NCI-H1048 (cell line): ENCODE results near the gene ACTL6B.
"Not testable (repeated sequence)": the region's sequence is repeated elsewhere in the genome, so short reads cannot be mapped to it uniquely, and the experiment has no call there.

Experiments
- DNase-seq: peaks from one replicate; lab custom pipeline; 2025; lab: John Stamatoyannopoulos, UW

Gene ACTL6B

DNA sequence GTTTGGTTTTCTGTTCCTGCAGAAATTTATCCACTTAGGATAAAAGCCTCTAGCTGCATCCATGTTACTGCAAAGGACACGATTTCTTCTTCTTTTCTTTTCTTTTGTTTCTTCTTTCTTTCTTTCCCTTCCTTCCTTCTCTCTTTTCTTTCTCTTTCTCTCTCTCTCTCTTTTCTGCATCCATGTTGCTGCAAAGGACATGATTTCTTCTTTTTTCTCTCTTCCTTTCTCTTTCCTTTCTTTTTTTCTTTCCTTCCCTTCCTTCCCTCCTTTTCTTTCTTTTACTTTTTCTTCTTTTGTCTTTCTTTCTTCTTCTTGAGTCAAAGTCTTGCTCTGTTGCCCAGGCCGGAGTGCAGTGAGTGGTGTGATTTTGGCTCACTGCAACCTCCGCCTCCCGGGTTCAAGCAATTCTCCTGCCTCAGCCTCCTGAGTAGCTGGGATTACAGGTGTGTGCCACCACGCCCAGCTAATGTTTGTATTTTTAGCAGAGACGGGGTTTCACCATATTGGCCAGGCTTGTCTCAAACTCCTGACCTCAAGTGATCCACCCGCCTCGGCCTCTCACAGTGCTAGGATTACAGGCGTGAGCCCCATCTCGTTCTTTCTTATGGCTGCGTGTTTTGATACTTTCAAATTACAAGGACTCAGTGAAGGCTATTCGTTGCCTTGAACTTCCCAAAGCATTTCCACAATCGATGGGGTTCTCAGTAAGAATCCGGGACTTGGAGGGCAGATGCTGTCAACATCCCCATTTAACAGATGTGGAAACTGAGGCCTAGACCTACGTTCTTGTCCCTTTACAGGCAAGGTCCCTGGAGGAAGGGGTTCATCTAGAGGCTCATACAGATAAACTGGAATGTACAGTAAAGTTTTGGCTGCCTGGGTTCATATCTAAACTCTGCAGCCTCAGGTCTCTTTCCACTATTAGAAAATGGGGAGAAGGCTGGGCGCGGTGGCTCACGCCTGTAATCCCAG, 15.4 kb upstream of the ACTL6B start:
- no peak for DNase-seq

DNA sequence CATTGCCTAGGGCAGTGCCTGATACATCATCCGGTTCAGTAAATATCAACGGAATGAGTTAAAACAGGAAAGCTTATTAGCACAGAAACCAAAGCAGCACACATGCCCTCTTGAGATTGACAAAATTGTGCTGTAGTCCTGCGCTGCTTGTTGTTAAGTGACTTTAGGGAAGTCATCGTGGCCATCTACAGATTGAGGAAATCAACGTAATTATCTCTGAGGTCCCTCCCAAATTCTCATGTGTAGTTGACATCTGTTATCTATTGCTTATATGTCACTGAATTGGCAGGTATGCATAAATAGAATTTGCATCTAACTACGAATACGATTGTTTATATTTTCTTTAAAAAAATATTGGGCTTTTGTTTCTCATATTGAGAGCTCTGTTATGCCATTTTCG, 13.8 kb upstream of the ACTL6B start:
- DNase-seq, result no peak

DNA sequence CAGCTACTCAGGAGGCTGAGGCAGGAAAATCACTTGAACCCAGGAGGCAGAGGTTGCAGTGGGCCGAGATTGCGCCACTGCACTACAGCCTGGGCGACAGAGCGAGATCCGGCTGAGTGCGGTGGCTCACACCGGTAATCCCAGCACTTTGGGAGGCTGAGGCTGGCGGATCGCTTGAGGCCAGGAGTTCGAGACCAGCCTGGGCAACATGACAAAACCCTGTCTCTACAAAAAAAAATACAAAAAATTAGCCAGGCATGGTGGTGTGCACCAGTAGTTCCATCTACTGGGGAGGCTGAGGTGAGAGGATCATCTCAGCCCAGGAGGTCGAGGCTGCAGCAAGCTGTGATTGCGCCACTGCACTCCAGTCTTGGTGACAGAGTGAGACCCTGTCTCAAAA, 12.9 kb upstream of the ACTL6B start:
- DNase-seq, result not testable (repeated sequence)

DNA sequence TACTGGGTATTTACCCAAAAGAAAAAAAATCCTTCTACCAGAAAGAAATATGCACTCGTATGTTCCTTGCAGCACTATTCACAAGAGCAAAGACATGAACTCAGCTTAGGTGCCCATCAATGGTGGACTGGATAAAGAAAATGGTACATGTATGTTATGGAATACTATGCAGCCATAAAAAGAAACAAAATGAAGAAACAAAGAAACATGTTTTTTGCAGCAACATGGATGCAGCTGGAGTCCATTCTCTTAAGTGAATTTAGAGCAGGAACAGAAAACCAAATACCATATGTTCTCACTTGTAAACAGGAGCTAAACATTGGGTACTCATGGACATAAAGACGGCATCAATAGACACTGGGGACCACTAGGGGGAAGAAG, 11.8 kb upstream of the ACTL6B start:
- no peak for DNase-seq

DNA sequence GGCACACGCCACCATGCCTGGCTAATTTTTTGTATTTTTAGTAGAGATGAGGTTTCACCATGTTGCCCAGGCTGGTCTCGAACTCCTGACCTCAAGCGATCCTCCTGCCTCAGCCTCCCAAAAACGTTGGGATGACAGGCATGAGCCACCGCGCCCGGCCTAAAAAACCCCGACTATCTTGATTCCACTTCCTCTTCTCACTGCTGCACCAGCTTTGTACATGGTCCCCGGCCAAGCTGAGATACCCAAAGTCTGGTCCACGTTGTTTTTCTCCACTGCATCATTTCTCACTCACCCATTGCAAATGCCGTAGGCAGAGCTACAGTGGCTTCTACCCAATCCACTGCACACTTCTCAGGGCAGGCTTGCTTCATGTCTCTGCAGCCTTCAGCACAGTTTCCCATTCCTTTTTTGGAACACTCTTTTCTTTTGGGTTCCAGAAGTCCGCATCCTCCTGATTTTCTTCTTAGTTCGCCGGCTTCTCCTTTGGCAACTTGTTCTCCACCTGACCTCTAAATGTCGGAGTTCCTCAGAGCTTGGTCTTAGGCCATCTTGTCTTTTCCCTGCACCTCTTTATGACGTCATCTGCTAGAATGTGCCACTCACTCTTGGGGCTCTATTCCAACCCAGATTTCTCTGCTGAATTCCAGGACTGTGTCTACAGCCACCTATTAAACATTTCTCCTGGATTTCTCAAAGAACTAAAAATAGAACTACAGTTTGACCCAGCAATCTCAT, 11.3 kb upstream of the ACTL6B start:
- no peak for DNase-seq

DNA sequence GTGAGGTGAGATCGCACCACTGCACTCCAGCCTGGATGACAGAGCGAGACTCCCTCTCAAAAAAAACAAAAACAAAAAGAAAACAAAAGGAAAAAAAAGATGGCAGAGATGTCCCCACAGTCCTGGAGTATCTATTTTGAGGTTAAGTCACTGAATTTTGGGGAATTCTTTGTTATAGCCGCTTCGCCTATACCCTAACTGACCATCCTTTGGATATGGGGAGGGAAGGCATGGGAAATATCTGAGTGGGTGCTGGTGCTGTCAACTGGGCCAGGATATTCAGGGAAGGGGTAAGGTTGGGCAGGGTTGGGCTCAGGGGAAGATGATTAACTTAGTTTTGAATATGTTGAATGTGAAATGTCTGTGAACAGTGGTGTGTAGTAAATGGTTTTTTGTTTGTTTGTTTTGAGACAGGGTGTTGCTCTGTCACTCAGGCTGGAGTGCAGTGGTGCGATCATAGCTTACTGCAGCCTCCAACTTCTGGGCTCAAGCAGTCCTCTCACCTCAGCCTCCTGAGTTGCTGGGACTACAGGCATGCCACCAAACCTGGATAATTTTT, 9.0 kb upstream of the ACTL6B start:
- no peak for DNase-seq

DNA sequence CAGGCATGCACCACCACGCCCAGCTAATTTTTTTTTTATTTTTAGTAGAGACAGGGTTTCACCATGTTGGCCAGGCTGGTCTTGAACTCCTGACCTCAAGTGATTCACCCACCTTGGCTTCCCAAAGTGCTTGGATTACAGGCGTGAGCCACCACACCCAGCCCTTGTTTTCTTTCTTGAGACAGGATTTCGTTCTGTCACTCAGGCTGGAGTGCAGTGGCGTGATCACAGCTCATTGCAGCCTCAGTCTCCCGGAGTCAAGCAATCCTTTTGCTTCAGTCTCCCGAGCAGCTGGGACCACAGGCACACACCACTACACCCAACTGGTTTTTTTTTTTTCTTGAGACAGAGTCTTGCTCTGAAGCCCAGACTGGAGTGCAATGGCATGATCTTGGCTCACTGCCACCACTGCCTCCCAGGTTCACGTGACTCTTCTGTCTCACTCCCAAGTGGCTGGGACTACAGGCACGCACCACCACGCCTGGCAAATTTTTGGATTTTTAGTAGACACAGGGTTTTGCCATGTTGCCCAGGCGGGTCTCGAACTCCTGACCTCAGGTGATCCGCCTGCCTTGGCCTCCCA, 6.0 kb upstream of the ACTL6B start:
- not testable (repeated sequence) for DNase-seq

DNA sequence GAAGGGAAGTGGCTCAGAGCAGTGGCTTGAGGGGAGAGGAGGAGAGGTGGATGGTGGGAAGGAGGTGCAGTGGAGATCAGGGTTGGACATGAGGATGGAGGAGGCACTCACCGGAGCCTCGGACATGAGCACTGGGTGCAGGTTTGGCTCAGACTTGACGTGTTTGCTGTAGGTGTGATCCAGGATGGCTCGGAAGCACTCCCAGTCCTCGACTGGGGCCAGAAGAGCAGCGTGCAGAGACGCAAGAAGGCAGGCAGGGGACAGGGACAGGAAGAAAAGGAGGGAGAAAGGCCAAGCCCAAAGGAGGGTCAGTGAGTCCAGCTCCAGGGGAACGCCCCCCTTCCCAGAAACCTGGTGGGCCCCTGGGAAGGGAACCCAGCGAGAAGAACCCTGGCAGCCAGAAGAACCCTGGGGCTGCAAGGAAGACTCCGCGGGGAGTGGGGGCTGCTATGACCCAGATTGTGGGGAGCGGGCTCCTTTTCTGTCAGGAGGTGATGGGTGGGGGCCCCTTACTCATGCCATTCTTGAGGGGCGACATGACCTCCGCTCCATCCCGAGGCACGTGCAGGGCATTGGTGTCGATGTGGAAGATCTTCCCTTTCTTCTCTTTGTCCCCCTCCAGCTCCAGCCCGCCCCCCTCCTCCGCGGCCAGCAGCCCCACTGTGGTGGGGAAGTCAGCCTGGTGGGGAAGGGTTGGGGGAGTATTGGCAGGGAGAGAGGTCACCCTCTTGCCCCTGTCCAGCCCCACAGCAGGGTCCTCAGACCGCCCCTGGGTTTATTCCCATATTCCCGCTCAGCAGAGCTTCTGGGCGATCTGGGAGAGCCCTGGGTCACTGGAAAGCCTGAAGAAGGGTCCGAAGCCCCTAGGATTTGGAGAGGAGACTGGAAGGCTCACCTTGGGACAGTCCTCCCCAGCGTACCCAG, 1.1 kb downstream of the ACTL6B start:
- DNase-seq, result no peak

DNA sequence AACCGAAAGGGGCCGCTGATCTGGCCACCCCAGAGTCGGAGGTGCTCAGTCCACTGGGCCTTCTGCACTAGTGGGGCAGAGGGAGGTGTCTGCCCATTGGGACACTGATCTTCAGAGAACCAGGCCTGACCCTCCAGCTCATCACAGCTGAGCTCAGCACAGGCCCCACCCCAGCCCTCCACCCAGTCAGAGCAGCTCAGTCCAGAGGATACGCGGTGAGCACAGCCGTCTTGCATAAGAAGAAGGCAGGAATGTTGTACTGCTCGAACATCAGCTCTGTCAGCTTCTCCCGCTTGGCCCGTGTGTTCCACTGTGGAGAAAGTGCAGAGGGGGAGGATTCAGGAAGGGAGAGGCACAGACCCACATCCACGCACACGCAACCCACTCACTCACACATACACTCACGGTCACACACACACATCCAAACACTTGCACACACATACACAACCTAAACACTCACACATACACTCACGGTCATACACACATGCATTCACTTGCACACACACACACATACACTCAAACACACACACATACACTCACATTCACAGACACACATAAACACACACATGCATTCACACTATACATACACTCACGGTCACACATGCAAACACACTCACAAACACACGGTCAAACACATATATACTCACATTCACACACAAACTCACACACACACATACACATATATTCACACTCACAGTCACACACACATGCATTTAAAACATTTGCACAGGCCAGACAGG, 6.3 kb downstream of the ACTL6B start:
- DNase-seq, result no peak

DNA sequence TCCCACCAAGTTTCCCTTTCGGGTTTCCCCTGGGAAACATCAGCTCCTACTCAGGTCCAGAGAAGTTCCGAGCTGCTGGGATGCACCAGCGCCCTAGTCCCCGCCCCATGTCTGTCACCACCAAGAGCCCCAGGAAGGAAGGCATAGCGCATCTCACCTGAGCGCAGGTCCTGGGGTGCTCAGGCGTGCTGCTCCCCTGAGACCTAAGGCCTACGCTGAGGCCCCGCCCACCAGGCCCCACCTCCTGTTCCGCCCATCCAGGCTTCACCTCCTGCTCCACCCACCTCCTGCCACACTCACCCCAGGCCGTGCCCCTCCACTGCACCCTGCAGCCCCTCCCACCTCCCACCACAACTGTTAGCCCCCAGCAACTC, 13.7 kb downstream of the ACTL6B start:
- DNase-seq, result no peak

DNA sequence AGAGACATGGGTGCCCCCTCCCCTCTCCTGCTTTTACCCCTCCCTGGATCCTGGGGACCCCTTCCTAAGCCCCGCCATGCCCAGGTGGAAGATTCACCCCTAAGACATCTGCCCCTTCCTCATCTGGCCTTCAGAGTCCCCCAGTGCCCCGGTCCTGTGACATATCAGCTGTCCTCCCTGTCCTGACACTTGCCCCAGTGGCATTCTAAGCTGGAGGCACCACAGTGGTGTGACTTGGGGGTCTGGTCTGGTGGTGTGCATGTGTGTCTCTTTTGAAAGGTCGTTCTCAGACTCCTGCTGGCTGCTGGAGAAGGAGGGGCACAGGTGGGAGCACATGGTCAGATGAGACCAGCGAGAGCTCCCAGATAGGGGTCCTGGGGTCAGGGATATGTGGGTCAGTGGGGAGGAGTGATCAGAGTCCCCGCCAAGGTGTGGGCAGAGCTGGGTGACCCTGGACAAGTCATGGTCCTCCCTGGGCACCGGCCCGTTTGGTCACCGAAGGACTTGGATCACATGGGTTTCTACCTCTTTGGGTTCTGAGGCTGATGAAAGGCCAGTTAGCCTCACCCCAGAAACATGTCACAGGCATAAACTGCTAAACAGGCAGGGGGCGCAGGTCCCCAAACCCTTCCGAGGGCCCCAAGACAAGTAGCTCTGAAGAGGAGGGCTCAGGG, 14.3 kb downstream of the ACTL6B start:
- DNase-seq, result no peak

DNA sequence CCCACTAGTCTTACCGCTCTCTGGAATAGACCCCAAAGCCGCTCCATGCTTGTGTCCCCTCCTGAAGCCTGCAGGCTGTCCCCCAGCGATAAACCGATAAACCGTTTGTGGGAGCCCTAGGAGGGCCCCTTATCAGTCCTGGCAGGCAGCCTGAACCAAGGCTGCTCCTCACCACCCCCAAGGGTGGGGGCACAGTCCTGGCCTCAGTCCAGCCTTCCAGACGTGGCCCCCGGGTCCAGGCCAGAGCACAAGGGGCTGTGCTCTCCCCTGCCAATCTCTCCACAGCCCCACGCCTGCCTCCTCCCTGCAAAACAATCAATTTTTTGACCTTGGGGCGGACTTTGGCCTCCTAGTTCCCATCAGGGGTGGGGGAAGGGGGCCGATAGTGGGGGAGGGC, 14.8 kb downstream of the ACTL6B start, which contains the start of gene TFR2:
Gene TFR2 (minus strand): TSS at position 90 of the 397 bp plus-strand sequence. CDS start 43 bp downstream, at position 47.
- DNase-seq, result no peak

DNA sequence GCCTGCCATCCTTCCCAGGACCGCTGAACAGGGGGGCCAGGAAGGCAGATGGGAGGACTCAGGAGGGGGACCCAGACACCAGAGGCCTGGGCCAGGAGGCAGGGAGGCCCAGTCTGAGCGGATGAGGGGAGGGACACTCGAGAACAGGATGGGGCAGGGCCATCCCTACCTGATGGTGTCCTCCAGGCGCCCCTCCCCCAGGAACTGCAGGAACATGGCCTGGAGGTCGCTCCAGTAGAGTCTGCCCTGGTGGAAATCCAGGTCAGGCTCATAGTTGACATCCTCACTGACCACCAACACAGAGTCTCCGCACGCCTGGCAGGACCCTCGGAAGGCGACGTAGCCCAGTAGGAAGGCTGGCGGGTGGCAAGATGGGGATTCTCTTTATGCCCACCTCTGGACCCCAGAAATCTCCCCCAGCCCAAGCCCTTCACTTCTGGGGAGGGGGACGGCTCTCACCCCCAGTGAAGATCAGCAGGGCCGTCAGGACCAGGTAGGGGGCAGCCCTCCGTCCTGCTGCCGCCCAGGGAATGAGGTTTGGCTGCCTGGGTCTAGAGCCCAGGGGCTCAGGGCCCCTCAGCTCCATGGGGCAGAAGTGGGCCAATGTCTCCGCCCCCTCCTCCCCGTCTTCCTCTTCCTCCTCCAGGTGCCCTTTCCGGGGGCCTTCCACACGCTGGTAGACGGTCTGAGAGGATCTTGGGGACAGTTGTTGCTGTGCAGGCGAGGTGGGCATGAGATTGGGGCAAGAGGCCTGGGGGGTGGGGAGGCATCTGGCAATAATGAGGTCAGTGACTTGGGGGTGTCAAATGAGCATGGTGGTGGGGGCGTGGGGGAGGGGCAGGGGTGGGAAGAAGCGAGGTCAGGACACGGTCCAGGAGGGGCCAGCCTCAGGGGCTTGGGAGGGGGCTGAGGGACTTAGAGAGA, 15.5 kb downstream of the ACTL6B start:
- no peak for DNase-seq

DNA sequence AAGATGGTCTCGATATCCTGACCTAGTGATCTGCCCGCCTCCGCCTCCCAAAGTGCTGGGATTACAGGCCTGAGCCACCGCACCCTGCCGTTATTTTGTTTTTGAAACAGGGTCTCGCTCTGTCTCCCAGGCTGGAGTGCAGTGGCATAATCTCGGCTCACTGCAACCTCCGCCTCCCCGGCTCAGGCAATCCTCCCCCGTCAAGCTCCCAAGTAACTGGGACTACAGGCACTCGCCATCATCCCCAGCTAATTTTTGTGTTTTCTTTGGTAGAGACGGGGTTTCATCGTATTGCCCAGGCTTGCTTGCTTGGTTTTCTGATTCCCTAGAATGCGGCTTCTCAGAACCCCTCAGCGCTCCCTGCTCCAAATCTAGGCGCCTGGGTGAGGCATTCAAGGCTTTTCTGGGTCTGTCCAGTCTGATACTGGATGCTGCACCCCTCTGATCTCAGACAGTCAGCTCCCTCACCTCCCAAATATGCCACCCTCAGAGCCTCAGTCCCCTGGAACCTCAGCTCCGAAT, 16.2 kb downstream of the ACTL6B start:
- DNase-seq, result no peak

DNA sequence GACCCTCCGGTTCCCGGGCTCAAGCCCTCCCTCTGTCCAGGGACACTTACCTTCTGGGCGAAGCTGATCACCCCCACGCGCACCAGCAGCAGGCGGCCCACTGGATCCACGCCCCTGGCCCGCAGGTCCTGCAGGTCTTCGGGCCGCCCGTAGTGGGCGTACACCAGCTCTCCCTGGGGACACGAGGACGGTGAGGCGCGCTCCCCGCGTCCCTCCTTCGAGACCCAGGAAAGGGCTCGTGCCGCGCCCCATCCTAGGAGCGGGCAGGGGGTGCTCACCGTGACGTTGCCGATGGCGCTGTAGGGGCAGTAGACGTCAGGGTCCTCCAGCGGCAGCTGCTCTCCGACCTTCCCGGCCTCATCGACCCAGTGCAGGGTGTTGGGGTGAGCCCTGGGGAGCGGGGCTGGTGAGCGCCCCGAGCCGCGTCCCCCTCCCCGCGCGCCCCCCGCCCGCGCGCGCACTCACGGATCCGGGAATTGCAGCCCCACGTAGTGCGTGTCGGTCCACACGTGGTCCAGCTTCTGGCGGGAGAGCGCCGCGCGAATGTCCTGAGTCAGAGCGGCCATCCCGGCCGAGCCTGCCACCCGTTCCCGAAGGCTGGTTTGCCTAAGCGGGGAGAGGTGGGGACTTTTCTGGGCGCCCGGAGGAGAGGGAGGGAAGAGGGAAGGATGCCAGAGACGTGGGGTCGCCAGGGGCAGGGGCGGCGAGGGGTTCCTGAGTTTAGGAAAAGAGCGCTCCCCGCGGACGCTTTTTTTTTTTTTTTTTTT, 23.1 kb downstream of the ACTL6B start:
- DNase-seq, result no peak

DNA sequence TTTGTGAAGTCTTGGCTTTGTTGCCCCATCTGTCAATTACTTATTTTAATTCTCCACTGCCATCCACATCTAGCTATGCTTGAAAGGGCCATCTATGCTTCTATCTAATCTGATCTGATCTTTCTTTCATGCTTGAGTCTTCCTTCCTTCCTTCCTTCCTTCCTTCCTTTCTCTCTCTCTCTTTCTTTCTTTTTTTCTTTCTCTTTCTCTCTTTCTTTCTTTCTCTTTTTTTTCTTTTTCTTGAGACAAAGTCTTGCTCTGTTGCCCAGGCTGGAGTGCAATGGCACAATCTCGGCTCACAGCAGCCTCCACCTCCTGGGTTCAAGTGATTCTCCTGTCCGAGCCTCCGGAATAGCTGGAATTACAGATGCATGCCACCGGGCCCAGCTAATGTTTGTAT, 26.2 kb downstream of the ACTL6B start:
- no peak for DNase-seq

DNA sequence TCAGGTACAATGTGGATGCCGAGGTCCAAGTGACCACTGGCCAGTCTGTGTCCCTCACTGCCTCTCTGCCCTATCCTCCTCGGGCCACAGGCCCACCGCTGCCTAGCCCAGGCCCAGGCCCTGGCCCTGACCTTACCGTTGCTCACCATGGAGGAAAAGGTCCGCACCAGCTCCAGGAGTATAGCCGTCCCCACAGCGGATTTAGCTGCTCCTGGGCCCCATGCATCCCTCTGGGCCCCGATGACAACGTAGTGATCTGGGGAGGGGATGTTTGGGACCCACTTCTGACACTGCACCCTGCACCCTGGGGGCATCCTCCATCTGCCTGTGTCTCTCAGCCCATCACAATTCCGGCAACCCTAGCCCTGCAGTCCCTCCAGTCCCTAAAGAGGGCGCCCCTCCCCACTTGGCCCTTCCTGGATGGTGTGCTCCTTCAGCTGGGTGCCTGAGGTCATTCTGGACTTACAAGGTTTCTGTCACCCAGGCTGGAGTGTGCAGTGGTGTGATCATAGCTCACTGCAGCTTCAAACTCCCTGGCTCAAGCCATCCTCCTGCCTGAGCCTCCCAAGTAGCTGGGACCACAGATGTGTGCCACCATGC, 27.0 kb downstream of the ACTL6B start:
- no peak for DNase-seq

DNA sequence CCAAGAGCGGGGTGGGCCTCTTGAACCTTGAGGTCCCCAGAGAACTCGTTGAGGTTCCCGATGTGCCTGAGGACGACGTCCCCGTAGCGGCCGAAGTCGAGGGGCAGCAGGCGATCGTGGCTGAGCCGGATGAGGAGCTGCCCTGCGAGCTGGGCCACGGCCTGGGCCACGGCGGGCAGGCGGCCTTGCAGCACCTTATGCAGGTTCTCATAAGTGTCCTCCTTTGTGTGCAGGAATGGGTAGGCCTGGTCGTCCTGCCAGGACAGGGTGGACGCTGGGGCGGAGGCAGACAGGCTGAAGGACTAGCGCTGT, 29.1 kb downstream of the ACTL6B start:
- DNase-seq, result no peak
